ENCODE data around the gene VGLL4.
"Not testable (repeated sequence)": the region's sequence is repeated elsewhere in the genome, so short reads cannot be mapped to it uniquely, and the experiment has no call there.

Gene VGLL4

GRCh38 chr3:11605398-11605797, 38.3 kb downstream of the VGLL4 start:
- DNase-seq (ENCODE audit: low read depth) = no peak

GRCh38 chr3:11604139-11604892, 39.4 kb downstream of the VGLL4 start:
- peak; percentile 91 for DNase-seq (ENCODE audit: low read depth)

DNA sequence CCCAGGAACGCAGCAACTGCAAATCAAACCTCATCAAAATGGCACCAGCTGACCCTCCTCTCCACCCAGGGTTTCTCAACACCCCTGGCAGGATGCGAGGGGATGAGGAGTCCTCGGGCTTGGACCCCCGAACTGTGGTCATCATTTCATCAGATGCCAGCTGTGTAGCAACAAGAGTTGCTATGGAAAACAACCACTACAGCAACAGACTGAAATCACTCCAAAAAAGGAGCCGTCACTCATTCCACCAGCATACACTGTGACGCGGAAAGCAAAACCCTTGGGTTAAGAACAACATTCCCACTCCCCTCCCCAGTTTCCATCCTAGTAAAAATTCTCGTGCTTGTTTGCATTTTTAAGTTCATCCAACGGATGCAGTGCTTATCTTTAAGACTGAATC, 40.1 kb downstream of the VGLL4 start:
- DNase-seq (ENCODE audit: low read depth) = peak; percentile 94

GRCh38 chr3:11602886-11603527, 40.7 kb downstream of the VGLL4 start:
- DNase-seq (ENCODE audit: low read depth) = no peak

GRCh38 chr3:11602239-11602840, 41.4 kb downstream of the VGLL4 start:
- DNase-seq (ENCODE audit: low read depth) = no peak

DNA sequence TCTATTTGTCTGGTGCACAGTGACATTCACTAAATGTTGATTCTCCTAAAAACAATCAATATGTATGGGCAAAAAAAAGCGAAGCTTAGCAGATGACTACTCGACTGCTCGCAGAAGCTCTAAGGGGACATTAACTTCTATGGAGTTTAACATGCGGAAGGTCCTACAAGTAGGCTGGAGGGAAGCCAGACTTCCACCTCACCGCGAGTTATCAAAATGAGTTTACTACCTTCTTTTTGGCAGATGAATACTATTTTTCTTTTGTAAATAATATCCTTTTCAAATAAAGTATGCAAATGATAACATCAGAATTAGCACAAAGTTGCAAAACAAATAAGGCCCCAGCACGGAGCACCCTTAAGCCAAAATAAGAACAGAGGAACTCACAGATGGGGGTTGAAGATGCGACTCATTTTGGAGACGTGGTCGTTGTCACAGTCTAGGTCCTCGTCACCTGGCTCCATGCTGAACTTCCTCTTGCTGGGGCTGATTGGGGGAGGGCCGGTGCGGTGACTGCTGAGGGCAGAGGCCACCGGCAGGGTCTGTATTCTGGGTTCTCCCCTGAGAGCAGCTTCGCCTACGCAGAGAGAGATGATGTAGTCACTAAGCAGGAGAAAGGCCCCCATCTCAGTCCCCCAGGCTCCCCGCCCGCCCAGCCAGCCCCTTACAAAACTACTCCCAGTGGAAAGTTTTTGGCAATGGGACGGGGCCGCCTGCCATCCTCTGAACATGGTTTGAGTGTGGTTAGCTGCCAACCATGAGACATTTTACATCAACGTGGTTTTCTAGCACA, 42.1 kb downstream of the VGLL4 start:
- peak; percentile 22 for DNase-seq (ENCODE audit: low read depth)

GRCh38 chr3:11600501-11601282, 43.0 kb downstream of the VGLL4 start:
- DNase-seq (ENCODE audit: low read depth) = peak; percentile 99

DNA sequence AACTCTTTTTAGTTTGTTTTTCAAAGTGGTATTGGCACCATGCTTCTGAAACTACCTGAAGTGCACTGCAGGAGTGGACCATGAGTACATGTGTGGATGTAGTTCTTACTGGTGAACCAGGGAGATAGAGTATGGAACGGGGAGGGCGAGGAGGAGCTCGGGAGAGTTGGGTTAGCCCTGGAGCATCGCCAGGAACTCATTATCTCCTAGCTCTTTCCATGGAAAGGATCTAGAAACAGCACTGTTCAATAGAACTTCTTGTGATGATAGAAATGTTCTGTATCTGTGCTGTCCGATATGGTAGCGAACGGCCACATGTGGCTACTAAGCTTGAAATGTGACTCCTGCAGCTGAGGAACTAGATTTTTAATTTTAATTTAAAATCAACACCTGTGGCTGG, 47.3 kb downstream of the VGLL4 start:
- DNase-seq (ENCODE audit: low read depth) = no peak

- DNase-seq (ENCODE audit: low read depth) = not testable (repeated sequence)
Measured at GRCh38 chr3:11595024-11595423, 48.7 kb downstream of the VGLL4 start.

GRCh38 chr3:11593318-11594034, 50.2 kb downstream of the VGLL4 start:
- no peak for DNase-seq (ENCODE audit: low read depth)

GRCh38 chr3:11592445-11593298, 51.0 kb downstream of the VGLL4 start:
- peak; percentile 43 for DNase-seq (ENCODE audit: low read depth)

GRCh38 chr3:11591391-11592282, 52.1 kb downstream of the VGLL4 start:
- DNase-seq (ENCODE audit: low read depth) = peak; percentile 85

DNA sequence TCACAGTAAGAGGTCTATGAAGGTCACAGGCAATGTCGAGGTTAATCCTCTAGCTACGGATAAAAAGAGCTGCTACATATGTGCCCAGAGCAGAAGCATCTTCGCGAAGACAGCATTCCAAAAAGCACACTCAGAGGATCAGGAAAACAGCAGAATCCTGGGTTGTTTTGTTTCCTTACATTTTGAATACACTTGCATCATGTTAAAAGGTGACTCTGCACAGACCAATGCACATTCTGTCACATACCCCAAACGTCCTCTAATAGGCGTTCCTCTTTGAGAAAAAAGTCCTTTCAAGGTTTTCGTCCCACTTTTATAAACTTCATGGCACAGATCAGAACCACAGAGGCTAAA, 52.7 kb downstream of the VGLL4 start:
- DNase-seq (ENCODE audit: low read depth) = peak; percentile 45

GRCh38 chr3:11589706-11590105, 54.0 kb downstream of the VGLL4 start:
- no peak for DNase-seq (ENCODE audit: low read depth)

- DNase-seq (ENCODE audit: low read depth) = no peak
Measured at GRCh38 chr3:11588755-11589154, 55.0 kb downstream of the VGLL4 start.

GRCh38 chr3:11588338-11588737, 55.4 kb downstream of the VGLL4 start:
- no peak for DNase-seq (ENCODE audit: low read depth)

DNA sequence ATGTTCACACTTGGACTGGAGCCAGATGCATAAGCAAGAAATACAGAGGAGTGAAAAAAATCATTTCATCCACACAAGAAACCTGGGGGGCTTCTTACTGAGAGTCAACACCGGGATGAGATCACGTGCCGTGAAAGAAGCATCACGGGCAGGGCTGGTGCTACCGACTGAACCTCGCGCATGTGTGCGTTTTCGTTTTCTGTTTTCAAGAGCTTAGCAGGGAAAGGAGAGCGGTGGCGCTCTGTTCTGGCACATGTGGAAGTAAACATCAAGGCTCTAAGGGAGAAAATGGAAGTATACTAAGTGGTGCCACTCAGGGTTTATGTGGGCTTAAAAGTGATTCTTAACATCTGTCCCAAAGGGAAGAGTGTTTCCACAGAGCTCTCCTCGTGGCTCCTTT, 55.9 kb downstream of the VGLL4 start:
- DNase-seq (ENCODE audit: low read depth) = no peak

DNA sequence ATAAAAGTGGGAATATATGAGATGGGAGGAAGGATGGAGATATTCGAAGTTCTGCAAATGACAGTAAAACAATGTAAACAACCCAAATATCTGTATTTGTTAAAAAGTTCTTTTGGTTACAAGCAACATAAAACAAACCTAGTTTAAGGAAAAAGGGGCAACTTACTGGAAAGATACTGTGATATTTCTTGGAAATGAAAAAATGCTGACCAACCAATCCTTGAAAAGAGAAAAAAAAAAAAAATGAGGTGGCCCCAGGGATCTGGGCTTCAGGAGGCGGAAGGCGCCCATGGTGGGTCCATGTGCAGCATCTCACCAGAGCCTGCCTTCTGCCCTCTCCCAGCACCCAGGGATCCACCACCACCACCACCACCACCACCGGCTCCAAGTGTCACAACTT, 59.1 kb downstream of the VGLL4 start:
- no peak for DNase-seq (ENCODE audit: low read depth)

GRCh38 chr3:11583638-11584046, 60.1 kb downstream of the VGLL4 start:
- peak; percentile 45 for DNase-seq (ENCODE audit: low read depth)

Data from iris pigment epithelial cell (primary cell).